Cortex of kidney (tissue), 1 donor: ENCODE data around the gene IL19.

ENCODE experiments used
- DNase-seq: peaks from one replicate; lab custom pipeline; 2025; lab: John Stamatoyannopoulos, UW

Gene IL19

GRCh38 chr1:206770531-206771337, at the start of gene IL19:
IL19 (plus strand) TSS chr1:206770773; CDS start chr1:206836663, 65,890 bp downstream.
- DNase-seq, result no peak

- DNase-seq, result no peak
These were observed 49.1 kb upstream of the IL19 start for GRCh38 chr1:206721454-206721853.

- DNase-seq, result no peak
These were observed 47.7 kb upstream of the IL19 start for GRCh38 chr1:206722751-206723461.

GRCh38 chr1:206723462-206723804, 47.1 kb upstream of the IL19 start:
- no peak for DNase-seq

- DNase-seq, result no peak
These were observed 46.6 kb upstream of the IL19 start for GRCh38 chr1:206723805-206724472.

- no peak for DNase-seq
These were observed 45.2 kb upstream of the IL19 start for GRCh38 chr1:206725109-206725963.

GRCh38 chr1:206727981-206728696, 42.4 kb upstream of the IL19 start:
- DNase-seq, result no peak

- no peak for DNase-seq
These were observed 41.9 kb upstream of the IL19 start for GRCh38 chr1:206728697-206728987.

GRCh38 chr1:206729050-206729449, 41.5 kb upstream of the IL19 start:
- no peak for DNase-seq

- no peak for DNase-seq
These were observed 41.1 kb upstream of the IL19 start for GRCh38 chr1:206729507-206729906.

- no peak for DNase-seq
These were observed 38.1 kb upstream of the IL19 start for GRCh38 chr1:206732508-206732907.

GRCh38 chr1:206732992-206733391, 37.6 kb upstream of the IL19 start:
- DNase-seq, result no peak

GRCh38 chr1:206734499-206735142, 36.0 kb upstream of the IL19 start:
- no peak for DNase-seq

GRCh38 chr1:206735553-206736031, 35.0 kb upstream of the IL19 start:
- DNase-seq, result no peak

GRCh38 chr1:206736878-206737728, 33.5 kb upstream of the IL19 start:
- DNase-seq, result no peak

GRCh38 chr1:206737729-206738201, 32.8 kb upstream of the IL19 start:
- no peak for DNase-seq

GRCh38 chr1:206738370-206739366, 31.9 kb upstream of the IL19 start:
- no peak for DNase-seq

- no peak for DNase-seq
These were observed 31.0 kb upstream of the IL19 start for GRCh38 chr1:206739411-206740076.
